ENCODE results near the gene TMEM132D.

DNA sequence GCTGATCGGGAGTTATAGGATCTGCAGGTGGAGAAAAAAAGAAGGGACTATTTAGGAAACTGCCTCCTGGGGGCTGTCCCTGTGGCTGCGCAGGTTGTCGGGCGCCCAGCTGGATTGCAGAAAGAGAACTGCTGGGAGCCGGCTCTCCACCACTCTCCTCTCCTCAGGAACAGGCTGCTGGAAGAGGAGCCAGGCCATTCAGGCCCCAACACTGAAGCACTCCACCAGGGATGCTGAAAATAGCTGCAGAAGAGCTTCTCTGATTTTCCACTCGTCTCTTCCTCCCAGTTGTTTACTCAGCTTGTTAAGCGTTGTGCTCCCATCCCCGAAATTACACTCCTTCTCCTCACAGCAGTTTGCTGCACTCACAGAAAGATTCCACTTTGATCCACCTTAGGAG lies 703.2 kb downstream of the TMEM132D start:
- TF ChIP-seq, protein P1, sequence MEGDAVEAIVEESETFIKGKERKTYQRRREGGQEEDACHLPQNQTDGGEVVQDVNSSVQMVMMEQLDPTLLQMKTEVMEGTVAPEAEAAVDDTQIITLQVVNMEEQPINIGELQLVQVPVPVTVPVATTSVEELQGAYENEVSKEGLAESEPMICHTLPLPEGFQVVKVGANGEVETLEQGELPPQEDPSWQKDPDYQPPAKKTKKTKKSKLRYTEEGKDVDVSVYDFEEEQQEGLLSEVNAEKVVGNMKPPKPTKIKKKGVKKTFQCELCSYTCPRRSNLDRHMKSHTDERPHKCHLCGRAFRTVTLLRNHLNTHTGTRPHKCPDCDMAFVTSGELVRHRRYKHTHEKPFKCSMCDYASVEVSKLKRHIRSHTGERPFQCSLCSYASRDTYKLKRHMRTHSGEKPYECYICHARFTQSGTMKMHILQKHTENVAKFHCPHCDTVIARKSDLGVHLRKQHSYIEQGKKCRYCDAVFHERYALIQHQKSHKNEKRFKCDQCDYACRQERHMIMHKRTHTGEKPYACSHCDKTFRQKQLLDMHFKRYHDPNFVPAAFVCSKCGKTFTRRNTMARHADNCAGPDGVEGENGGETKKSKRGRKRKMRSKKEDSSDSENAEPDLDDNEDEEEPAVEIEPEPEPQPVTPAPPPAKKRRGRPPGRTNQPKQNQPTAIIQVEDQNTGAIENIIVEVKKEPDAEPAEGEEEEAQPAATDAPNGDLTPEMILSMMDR (IDR thresholded peaks at IDR 0.05; ENCODE audit: low read depth, low read length) = no peak
- no peak for TF ChIP-seq POLR2A (IDR thresholded peaks at IDR 0.05; ENCODE audit: extremely low read depth, insufficient read length)
- TF ChIP-seq, protein P2, sequence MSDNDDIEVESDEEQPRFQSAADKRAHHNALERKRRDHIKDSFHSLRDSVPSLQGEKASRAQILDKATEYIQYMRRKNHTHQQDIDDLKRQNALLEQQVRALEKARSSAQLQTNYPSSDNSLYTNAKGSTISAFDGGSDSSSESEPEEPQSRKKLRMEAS (IDR thresholded peaks at IDR 0.05; ENCODE audit: low read depth, low read length) = no peak
